Stimulated activated CD8-positive, alpha-beta memory T cell treated with anti-CD3 and anti-CD28 coated beads, Interleukin-15, amount 100 ng/mL, for 48 hours (primary cell): Measurements from ENCODE around the gene BDH1.
A peak's percentile ranks its signal among the peaks of the same experiment; 100 is the strongest.
"Not testable (repeated sequence)": the region's sequence is repeated elsewhere in the genome, so short reads cannot be mapped to it uniquely, and the experiment has no call there.

Experiments used
- DNase-seq, 2 donors: peaks; one replicate each; pipeline ENCODE4 v3.0.0-alpha.2; 2020; ENCODE audit warnings: low read depth in 2 of 2

BDH1 gene

GRCh38 chr3:197578376-197578775 is 22.6 kb upstream of the BDH1 start:
- DNase-seq: no peak

GRCh38 chr3:197577366-197578074 is 21.8 kb upstream of the BDH1 start:
- no peak for DNase-seq

- no peak for DNase-seq
Measured at GRCh38 chr3:197576838-197577237, 21.1 kb upstream of the BDH1 start.

- no peak for DNase-seq
Measured at GRCh38 chr3:197575362-197575761, 19.6 kb upstream of the BDH1 start.

GRCh38 chr3:197574396-197574991 is 18.7 kb upstream of the BDH1 start:
- DNase-seq: not testable (repeated sequence)

GRCh38 chr3:197573048-197573767 is 17.4 kb upstream of the BDH1 start:
- DNase-seq: no peak

GRCh38 chr3:197571880-197572172 is 16.1 kb upstream of the BDH1 start:
- not testable (repeated sequence) for DNase-seq

GRCh38 chr3:197571074-197571879 is 15.5 kb upstream of the BDH1 start:
- not testable (repeated sequence) for DNase-seq

GRCh38 chr3:197569433-197569832 is 13.7 kb upstream of the BDH1 start:
- not testable (repeated sequence) for DNase-seq

- no peak for DNase-seq
Measured at GRCh38 chr3:197567904-197568681, 12.3 kb upstream of the BDH1 start.

- not testable (repeated sequence) for DNase-seq
Measured at GRCh38 chr3:197566155-197566554, 10.4 kb upstream of the BDH1 start.

GRCh38 chr3:197564097-197564843 is 8.5 kb upstream of the BDH1 start:
- no peak for DNase-seq

GRCh38 chr3:197562398-197563251 is 6.9 kb upstream of the BDH1 start:
- no peak for DNase-seq

- no peak for DNase-seq
Measured at GRCh38 chr3:197561926-197562325, 6.2 kb upstream of the BDH1 start.

- no peak for DNase-seq
Measured at GRCh38 chr3:197559651-197560050, 3.9 kb upstream of the BDH1 start.

- DNase-seq: peak; percentile 93 to 95
Measured at GRCh38 chr3:197554562-197555280, 1.0 kb downstream of the BDH1 start.

GRCh38 chr3:197554196-197554561 is 1.6 kb downstream of the BDH1 start:
- no peak for DNase-seq

GRCh38 chr3:197552198-197552597 is 3.6 kb downstream of the BDH1 start:
- DNase-seq: no peak

- DNase-seq: no peak
Measured at GRCh38 chr3:197550489-197550888, 5.3 kb downstream of the BDH1 start.
